Type B pancreatic cell (in vitro differentiated cells): ENCODE results near the gene OLIG3. TPM values are rescaled to one million over a fixed set of nuclear protein-coding genes. Genes with fewer than 3 reads are reported as not detected.

Source experiments
- DNase-seq: peaks from one replicate; pipeline ENCODE4 v3.0.0; 2021; ENCODE audit warnings: mixed read lengths; ENCODE audit not compliant: unreplicated experiment; ENCODE audit errors: extremely low spot score
- H3K27ac Mint-ChIP-seq: 2 replicates; pipeline ENCODE4 v1.8.0; 2021; ENCODE audit warnings: mild to moderate bottlenecking, mixed read lengths
- H3K27me3 Mint-ChIP-seq: 2 replicates; pipeline ENCODE4 v1.8.0; 2021; ENCODE audit warnings: mixed read lengths
- H3K36me3 Mint-ChIP-seq: 2 replicates; pipeline ENCODE4 v1.8.0; 2021; ENCODE audit warnings: mixed read lengths
- H3K4me1 Mint-ChIP-seq: one replicate; pipeline ENCODE4 v1.8.0; 2021; ENCODE audit warnings: mixed read lengths; ENCODE audit not compliant: unreplicated experiment
- H3K4me3 Mint-ChIP-seq: 2 replicates; pipeline ENCODE4 v1.8.0; 2021; ENCODE audit warnings: mild to moderate bottlenecking, mixed read lengths
- H3K9me3 Mint-ChIP-seq: 2 replicates; pipeline ENCODE4 v1.8.0; 2021; ENCODE audit warnings: mixed read lengths
- CTCF ChIP-seq: fragments of 200-600 bp; sonication (generic); conservative IDR thresholded peaks from 2 replicates; pipeline ENCODE4 v1.5.0; 2021; ENCODE audit warnings: antibody characterized with exemption, mild to moderate bottlenecking
- total RNA-seq: library from RNA; stranded (reverse); gene quantifications from 2 replicates; pipeline ENCODE4 v1.2.1, GENCODE V29; 2021; ENCODE audit warnings: low replicate concordance

Gene OLIG3
- total RNA-seq, 1 donor from 2014 or later, result 3.4 TPM

GRCh38 chr6:137519629-137520176, 25.5 kb upstream of the OLIG3 start:
- peaks cover 71% of the 10 kb centered on the region for H3K27me3 Mint-ChIP-seq
- DNase-seq, result no peak
- peaks cover 5% of the 10 kb centered on the region for H3K4me1 Mint-ChIP-seq
- H3K36me3 Mint-ChIP-seq, result peaks cover 4% of the 10 kb centered on the region
- TF ChIP-seq CTCF, result no peak
- no peak overlapping the region for H3K4me3 Mint-ChIP-seq
- H3K9me3 Mint-ChIP-seq, result no peaks in the 10 kb centered on the region
- no peak overlapping the region for H3K27ac Mint-ChIP-seq

- Mint-ChIP-seq H3K36me3 (peaks cover 4% of the 10 kb centered on the region), H3K4me1 (peaks cover 5% of the 10 kb centered on the region)
- no peak for DNase-seq
Observed at GRCh38 chr6:137518386-137518983, 24.3 kb upstream of the OLIG3 start.

GRCh38 chr6:137514418-137514817, 20.2 kb upstream of the OLIG3 start:
- peaks cover 88% of the 10 kb centered on the region for H3K27me3 Mint-ChIP-seq
- no peaks in the 10 kb centered on the region for H3K9me3 Mint-ChIP-seq
- TF ChIP-seq CTCF, result no peak
- H3K27ac Mint-ChIP-seq, result no peak overlapping the region
- H3K4me3 Mint-ChIP-seq, result no peak overlapping the region
- DNase-seq, result no peak
- H3K4me1 Mint-ChIP-seq, result no peaks in the 10 kb centered on the region
- peaks cover 4% of the 10 kb centered on the region for H3K36me3 Mint-ChIP-seq

More at GRCh38 chr6:137518386-137518983, 24.3 kb upstream of the OLIG3 start:
- Mint-ChIP-seq H3K9me3 (no peaks in the 10 kb centered on the region), H3K27me3 (peaks cover 81% of the 10 kb centered on the region), H3K27ac (no peak overlapping the region), H3K4me3 (no peak overlapping the region)
- no peak for TF ChIP-seq CTCF

- H3K27ac Mint-ChIP-seq, result no peak overlapping the region
- no peak for DNase-seq
- H3K27me3 Mint-ChIP-seq, result peaks cover 88% of the 10 kb centered on the region
- peaks cover 4% of the 10 kb centered on the region for H3K36me3 Mint-ChIP-seq
- TF ChIP-seq CTCF, result no peak
- no peaks in the 10 kb centered on the region for H3K4me1 Mint-ChIP-seq
- no peaks in the 10 kb centered on the region for H3K9me3 Mint-ChIP-seq
- no peak overlapping the region for H3K4me3 Mint-ChIP-seq
Observed at GRCh38 chr6:137512757-137513605, 18.8 kb upstream of the OLIG3 start.

- DNase-seq, result no peak
- Mint-ChIP-seq H3K27me3 (peaks cover 80% of the 10 kb centered on the region), H3K9me3 (no peaks in the 10 kb centered on the region), H3K36me3 (peaks cover 4% of the 10 kb centered on the region), H3K4me1 (no peaks in the 10 kb centered on the region), H3K4me3 (no peak overlapping the region), H3K27ac (no peak overlapping the region)
- no peak for TF ChIP-seq CTCF
Observed at GRCh38 chr6:137510923-137511322, 16.7 kb upstream of the OLIG3 start.
